Mesenchymal stem cell (in vitro differentiated cells and primary cell): Measurements from ENCODE around the gene FKTN.

ENCODE experiments used
- DNase-seq: peaks from one replicate; pipeline ENCODE4 v3.0.0-alpha.2; 2013
- H2AFZ ChIP-seq: one replicate; pipeline ENCODE4 v1.6.1; 2013; ENCODE audit warnings: low read depth, mild to moderate bottlenecking, control low read depth, inconsistent platforms, low read length, moderate library complexity
- H2AK5ac ChIP-seq: 2 replicates; pipeline ENCODE4 v1.6.1; 2013; ENCODE audit warnings: low read length, moderate library complexity, mild to moderate bottlenecking, inconsistent platforms; ENCODE audit not compliant: severe bottlenecking
- H2BK120ac ChIP-seq: one replicate; pipeline ENCODE4 v1.6.1; 2013; ENCODE audit warnings: low read depth, mild to moderate bottlenecking, inconsistent platforms, low read length, moderate library complexity
- H2BK12ac ChIP-seq, 2 experiments: one replicate each; pipeline ENCODE4 v1.6.1; 2013; ENCODE audit warnings: inconsistent platforms in 2 of 2, low read length in 2 of 2, mild to moderate bottlenecking in 2 of 2, moderate library complexity in 2 of 2, control low read depth in 1 of 2
- H2BK15ac ChIP-seq: one replicate; pipeline ENCODE4 v1.6.1; 2013; ENCODE audit warnings: mild to moderate bottlenecking, low read depth, inconsistent platforms; ENCODE audit not compliant: poor library complexity, severe bottlenecking
- H2BK5ac ChIP-seq: 2 replicates; pipeline ENCODE4 v1.6.1; 2013; ENCODE audit warnings: low read depth, mild to moderate bottlenecking, low read length, control low read depth, inconsistent platforms; ENCODE audit not compliant: poor library complexity, severe bottlenecking
- H3K14ac ChIP-seq, 2 experiments: one replicate each; pipeline ENCODE4 v1.6.1; 2013; ENCODE audit warnings: inconsistent platforms in 2 of 2, low read length in 2 of 2, control low read depth in 1 of 2, mild to moderate bottlenecking in 1 of 2, moderate library complexity in 1 of 2
- H3K18ac ChIP-seq, 2 experiments: one replicate each; pipeline ENCODE4 v1.6.1; 2013; ENCODE audit warnings: inconsistent platforms in 2 of 2, low read length in 2 of 2, control low read depth in 1 of 2, low read depth in 1 of 2, mild to moderate bottlenecking in 1 of 2
- H3K23ac ChIP-seq, 2 experiments: one replicate each; pipeline ENCODE4 v1.6.1; 2013; ENCODE audit warnings: inconsistent platforms in 2 of 2, low read length in 2 of 2, mild to moderate bottlenecking in 2 of 2, moderate library complexity in 2 of 2, control low read depth in 1 of 2
- H3K27ac ChIP-seq: 2 replicates; pipeline ENCODE4 v1.5.1; 2013; ENCODE audit warnings: mild to moderate bottlenecking, moderate library complexity, low read length, control low read depth, inconsistent platforms; ENCODE audit not compliant: poor library complexity, severe bottlenecking
- H3K27me3 ChIP-seq, 2 experiments: 2 replicates each; pipeline versions ENCODE4 v1.6.1 to v1.7.0; 2013; ENCODE audit warnings: low read length in 2 of 2, mild to moderate bottlenecking in 2 of 2, moderate library complexity in 2 of 2, control low read depth in 1 of 2, inconsistent platforms in 1 of 2; ENCODE audit not compliant: control insufficient read depth in 1 of 2, insufficient read depth in 1 of 2
- H3K36me3 ChIP-seq, 2 experiments: 2 replicates each; pipeline versions ENCODE4 v1.6.1 to v1.7.0; 2013; ENCODE audit warnings: low read length in 2 of 2, control low read depth in 1 of 2, inconsistent platforms in 1 of 2, low read depth in 1 of 2, mild to moderate bottlenecking in 1 of 2; ENCODE audit not compliant: insufficient read depth in 2 of 2, control insufficient read depth in 1 of 2
- H3K4ac ChIP-seq, 2 experiments: one replicate each; pipeline ENCODE4 v1.6.1; 2013; ENCODE audit warnings: inconsistent platforms in 2 of 2, low read length in 2 of 2, mild to moderate bottlenecking in 2 of 2, moderate library complexity in 2 of 2, control low read depth in 1 of 2, low read depth in 1 of 2
- H3K4me1 ChIP-seq: 2 replicates; pipeline ENCODE4 v1.6.1; 2013; ENCODE audit warnings: low read depth, low read length, control low read depth; ENCODE audit not compliant: control insufficient read depth, insufficient read depth
- H3K4me2 ChIP-seq: 2 replicates; pipeline ENCODE4 v1.6.1; 2013; ENCODE audit warnings: low read length, mild to moderate bottlenecking, inconsistent platforms; ENCODE audit not compliant: poor library complexity, severe bottlenecking
- H3K4me3 ChIP-seq, 2 experiments: 2 replicates each; pipeline versions ENCODE4 v1.5.1 to v1.7.0; 2013; ENCODE audit warnings: low read length in 2 of 2, mild to moderate bottlenecking in 2 of 2, control low read depth in 1 of 2, low read depth in 1 of 2; ENCODE audit not compliant: insufficient read depth in 1 of 2
- H3K79me1 ChIP-seq: replicated peaks from 2 replicates; pipeline ENCODE4 v1.6.1; 2013; ENCODE audit warnings: mild to moderate bottlenecking, control low read depth, low read length, inconsistent platforms; ENCODE audit not compliant: poor library complexity, severe bottlenecking
- H3K9ac ChIP-seq: 2 replicates; pipeline ENCODE4 v1.7.0; 2013; ENCODE audit warnings: mild to moderate bottlenecking, low read length, moderate library complexity
- H3K9me3 ChIP-seq: 2 replicates; pipeline ENCODE4 v1.7.0; 2013; ENCODE audit warnings: mild to moderate bottlenecking, low read length; ENCODE audit not compliant: control insufficient read depth
- H4K8ac ChIP-seq: one replicate; pipeline ENCODE4 v1.6.1; 2013; ENCODE audit warnings: inconsistent platforms, mild to moderate bottlenecking, low read length, moderate library complexity
- H4K91ac ChIP-seq: one replicate; pipeline ENCODE4 v1.6.1; 2013; ENCODE audit warnings: mild to moderate bottlenecking, low read length, inconsistent platforms
- WGBS: methylation state at CpG from one replicate; pipeline ENCODE4 v1.1.7; 2013; ENCODE audit warnings: mixed read lengths; 5-methylcytosine and 5-hydroxymethylcytosine counted together

Gene FKTN

GRCh38 chr9:105678163-105678562, 120.2 kb downstream of the FKTN start:
- H2BK5ac ChIP-seq, result no peak overlapping the region
- WGBS, result 90% methylated on average over 1 of the region's 1 CpG

GRCh38 chr9:105678781-105679180, 120.8 kb downstream of the FKTN start:
- H3K79me1 ChIP-seq, result no peaks in the 10 kb centered on the region
- H2AFZ ChIP-seq, result no peak overlapping the region
- no peak overlapping the region for H2AK5ac ChIP-seq
- no peak overlapping the region for H3K4ac ChIP-seq
- no peak overlapping the region for H4K8ac ChIP-seq
- peaks cover 0 to 8% of the 10 kb centered on the region in 2 experiments for H3K27me3 ChIP-seq
- H3K4me3 ChIP-seq, result no peak overlapping the region
- no peak overlapping the region for H3K27ac ChIP-seq
- WGBS, result no CpG with 5 or more reads among the region's 1 CpG
- H3K18ac ChIP-seq, result no peak overlapping the region
- no peak overlapping the region for H2BK120ac ChIP-seq
- DNase-seq, result no peak
- no peak overlapping the region for H2BK5ac ChIP-seq
- H3K4me2 ChIP-seq, result no peak overlapping the region
- H3K9ac ChIP-seq, result no peak overlapping the region
- no peak overlapping the region for H3K14ac ChIP-seq
- no peak overlapping the region for H2BK12ac ChIP-seq
- no peaks in the 10 kb centered on the region for H3K36me3 ChIP-seq
- no peak overlapping the region for H4K91ac ChIP-seq
- H3K23ac ChIP-seq, result no peak overlapping the region
- H3K4me1 ChIP-seq, result no peaks in the 10 kb centered on the region
- no peaks in the 10 kb centered on the region for H3K9me3 ChIP-seq
- H2BK15ac ChIP-seq, result no peak overlapping the region

More at GRCh38 chr9:105678163-105678562, 120.2 kb downstream of the FKTN start:
- Histone ChIP-seq H3K9me3 (no peaks in the 10 kb centered on the region), H3K4ac (no peak overlapping the region), H2AK5ac (no peak overlapping the region), H3K27me3 (peaks cover 0 to 8% of the 10 kb centered on the region in 2 experiments), H2BK120ac (no peak overlapping the region), H4K8ac (no peak overlapping the region), H2BK15ac (no peak overlapping the region), H3K79me1 (no peaks in the 10 kb centered on the region), H2BK12ac (no peak overlapping the region), H2AFZ (no peak overlapping the region), H4K91ac (no peak overlapping the region), H3K27ac (no peak overlapping the region), H3K23ac (no peak overlapping the region), H3K4me1 (no peaks in the 10 kb centered on the region), H3K36me3 (no peaks in the 10 kb centered on the region), H3K14ac (no peak overlapping the region), H3K18ac (no peak overlapping the region), H3K4me2 (no peak overlapping the region), H3K4me3 (no peak overlapping the region), H3K9ac (no peak overlapping the region)
- DNase-seq, result no peak

GRCh38 chr9:105679257-105680022, 121.5 kb downstream of the FKTN start:
- Histone ChIP-seq H3K79me1 (no peaks in the 10 kb centered on the region), H3K4me3 (no peak overlapping the region), H2BK5ac (no peak overlapping the region), H3K27ac (no peak overlapping the region), H3K36me3 (no peaks in the 10 kb centered on the region), H3K4me1 (no peaks in the 10 kb centered on the region), H2BK15ac (no peak overlapping the region), H3K23ac (no peak overlapping the region), H3K18ac (no peak overlapping the region), H2BK120ac (no peak overlapping the region), H3K9ac (no peak overlapping the region), H3K14ac (no peak overlapping the region), H2BK12ac (no peak overlapping the region), H4K91ac (no peak overlapping the region), H3K4me2 (no peak overlapping the region), H2AFZ (no peak overlapping the region), H3K4ac (no peak overlapping the region), H4K8ac (no peak overlapping the region), H2AK5ac (no peak overlapping the region), H3K27me3 (peaks cover 0 to 8% of the 10 kb centered on the region in 2 experiments), H3K9me3 (no peaks in the 10 kb centered on the region)
- 96% methylated on average over 6 of the region's 8 CpGs for WGBS
- no peak for DNase-seq

- Histone ChIP-seq H3K9me3 (no peaks in the 10 kb centered on the region), H3K4ac (no peak overlapping the region), H3K4me2 (no peak overlapping the region), H3K79me1 (no peaks in the 10 kb centered on the region), H3K14ac (no peak overlapping the region), H2BK5ac (no peak overlapping the region), H3K4me1 (no peaks in the 10 kb centered on the region), H3K23ac (no peak overlapping the region), H3K4me3 (no peak overlapping the region), H3K27ac (no peak overlapping the region), H3K36me3 (no peaks in the 10 kb centered on the region), H2AK5ac (no peak overlapping the region), H3K27me3 (peaks cover 0 to 8% of the 10 kb centered on the region in 2 experiments), H4K8ac (no peak overlapping the region), H3K9ac (no peak overlapping the region), H2AFZ (no peak overlapping the region), H2BK120ac (no peak overlapping the region), H3K18ac (no peak overlapping the region), H4K91ac (no peak overlapping the region), H2BK12ac (no peak overlapping the region), H2BK15ac (no peak overlapping the region)
- 72% methylated on average over 2 of the region's 2 CpGs for WGBS
- DNase-seq, result no peak
Observed at GRCh38 chr9:105681313-105681712, 123.4 kb downstream of the FKTN start.
